AG08396 (cell line): ENCODE results near the gene CCNH.

ENCODE experiments used
- DNase-seq: peaks from one replicate; pipeline ENCODE4 v3.0.0; 2012; ENCODE audit warnings: low spot score, mixed read lengths

The CCNH gene

DNA sequence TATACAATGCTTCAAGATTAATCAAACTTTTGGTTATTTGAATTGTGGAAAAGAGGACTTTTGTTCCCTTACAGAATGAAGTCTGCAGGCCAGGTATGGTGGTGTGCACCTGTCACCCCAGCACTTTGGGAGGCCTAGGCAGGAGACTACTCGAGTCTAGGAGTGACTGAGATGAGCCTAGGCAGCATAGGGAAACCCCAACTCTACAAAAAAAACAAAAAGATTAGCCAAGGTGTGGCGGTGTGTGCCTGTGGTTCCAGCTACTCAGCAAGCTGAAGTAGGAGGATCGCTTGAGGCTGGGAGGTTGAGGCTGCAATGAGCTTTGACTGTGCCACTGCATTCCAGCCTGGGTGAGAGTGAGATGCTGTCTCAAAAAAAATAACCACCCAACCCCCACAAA lies 9.3 kb downstream of the CCNH start:
- no peak for DNase-seq

DNA sequence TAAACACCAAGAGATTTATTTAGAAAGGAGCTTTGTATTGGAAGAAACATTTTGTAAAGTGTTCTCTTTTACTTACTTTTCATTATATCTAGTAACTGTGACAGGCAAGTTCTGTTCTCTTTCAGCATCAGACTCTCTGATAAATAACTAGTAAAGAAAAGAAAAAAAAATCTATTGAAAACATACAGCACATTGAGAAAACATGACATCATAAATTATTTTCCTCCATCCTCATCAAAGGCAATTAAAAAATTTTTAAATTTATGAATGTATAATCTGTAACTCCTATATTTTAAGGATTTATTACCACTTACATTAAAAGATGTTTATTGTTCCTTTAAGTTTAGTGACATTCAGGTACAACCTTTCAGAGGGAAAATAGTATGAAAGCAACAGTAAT lies 11.1 kb downstream of the CCNH start:
- no peak for DNase-seq

DNA sequence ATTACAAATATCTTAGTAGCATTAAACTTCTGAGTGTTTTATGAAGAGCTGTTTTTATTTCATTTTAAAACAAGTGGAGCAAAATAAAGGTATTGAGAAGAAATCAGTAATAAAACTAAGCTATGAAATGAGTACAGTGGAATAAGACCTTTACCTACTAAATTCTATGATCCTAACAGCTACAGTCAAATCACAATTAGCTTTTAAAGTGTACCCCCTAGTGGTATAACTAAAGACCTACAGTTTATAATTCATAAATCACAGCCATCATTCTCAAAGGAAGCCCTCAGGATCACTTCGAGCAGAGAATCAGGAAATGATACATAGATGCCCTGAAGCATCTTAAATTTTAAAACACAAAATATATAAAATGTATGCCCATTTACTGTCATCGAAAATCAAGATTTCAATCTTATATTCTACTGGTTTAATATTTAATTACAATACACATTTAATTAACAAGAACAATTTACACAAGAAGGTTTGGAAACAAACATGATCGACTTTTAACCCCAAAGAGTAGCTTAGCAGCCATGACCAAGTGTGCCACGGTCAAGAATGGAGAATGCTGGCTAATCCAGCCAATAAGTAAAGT lies 12.3 kb downstream of the CCNH start:
- peak; percentile 10 for DNase-seq

DNA sequence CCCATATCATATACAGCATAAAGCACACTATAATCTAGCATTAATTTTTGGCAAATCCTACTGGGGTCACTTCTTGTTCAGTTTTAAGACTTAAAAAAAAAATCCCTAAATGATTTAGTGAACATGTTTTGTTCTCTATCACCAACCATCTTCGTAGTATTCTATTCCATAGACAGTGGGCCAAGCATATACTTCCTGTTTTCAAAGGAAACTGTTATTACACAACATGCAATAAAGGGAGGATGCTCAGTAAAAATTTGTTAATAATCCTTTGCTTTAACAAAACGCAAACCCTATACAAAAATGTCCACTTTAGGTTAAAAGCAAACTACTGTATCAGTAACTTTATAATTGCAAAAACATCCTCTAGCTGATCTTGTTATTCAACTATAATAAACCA lies 13.0 kb downstream of the CCNH start:
- no peak for DNase-seq

- no peak for DNase-seq
These were observed 13.6 kb downstream of the CCNH start for GRCh38 chr5:87398981-87399614.

DNA sequence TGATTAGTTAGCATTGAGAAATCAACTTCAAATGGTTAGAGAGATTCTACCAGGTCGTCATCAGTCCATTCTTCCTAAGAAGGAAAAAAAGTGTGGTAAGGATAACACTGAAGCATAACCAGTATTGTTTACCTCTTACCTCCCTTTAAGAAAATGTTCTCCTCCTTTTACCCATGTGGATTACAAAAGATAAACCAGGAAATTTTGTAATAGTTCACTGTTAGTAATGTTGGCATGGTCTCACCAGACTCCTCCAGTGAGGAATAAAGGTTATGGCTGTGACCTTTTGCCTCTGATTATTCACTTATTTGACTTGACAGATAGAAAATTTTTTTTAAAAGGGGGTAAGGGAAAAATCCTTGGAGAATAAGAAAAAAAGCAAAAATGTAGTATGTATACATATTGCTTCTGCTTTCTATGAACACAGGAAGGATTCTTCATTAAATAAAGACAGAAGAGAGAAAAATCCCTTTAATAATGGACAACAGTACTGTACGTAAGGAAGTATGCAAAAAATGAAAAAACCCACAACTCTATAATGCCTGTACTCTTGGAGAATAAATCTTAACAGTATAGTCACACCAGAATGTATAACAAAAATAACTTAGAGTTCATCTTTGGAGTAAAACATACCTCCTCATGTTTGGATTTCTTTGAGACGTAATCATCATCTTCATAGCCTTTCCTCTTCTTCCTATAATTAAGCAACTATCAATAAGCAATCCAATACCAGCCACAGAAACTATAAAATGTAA lies 18.1 kb downstream of the CCNH start:
- DNase-seq = no peak

GRCh38 chr5:87393331-87393730 lies 19.4 kb downstream of the CCNH start:
- peak; percentile 10 for DNase-seq

DNA sequence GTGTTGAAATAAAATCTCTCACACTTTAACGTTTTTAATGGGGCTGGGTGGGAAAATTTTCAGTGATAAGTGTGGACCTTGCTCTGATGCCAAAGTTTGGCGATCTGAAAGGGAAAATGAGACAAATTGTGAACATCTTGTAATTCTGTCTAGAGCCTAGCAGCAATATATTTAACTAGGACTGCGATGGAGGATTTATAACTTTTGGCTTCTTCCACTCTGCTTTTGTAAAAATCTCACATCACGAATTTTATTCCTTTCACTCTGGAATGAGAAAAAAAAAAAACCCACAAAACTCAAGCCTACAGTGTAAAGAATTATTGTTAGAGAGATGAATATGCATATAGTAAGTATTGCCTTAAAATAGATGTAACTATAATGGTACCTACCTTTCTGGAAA lies 19.9 kb downstream of the CCNH start:
- no peak for DNase-seq

- DNase-seq = no peak
These were observed 20.6 kb downstream of the CCNH start for GRCh38 chr5:87392170-87392569.

DNA sequence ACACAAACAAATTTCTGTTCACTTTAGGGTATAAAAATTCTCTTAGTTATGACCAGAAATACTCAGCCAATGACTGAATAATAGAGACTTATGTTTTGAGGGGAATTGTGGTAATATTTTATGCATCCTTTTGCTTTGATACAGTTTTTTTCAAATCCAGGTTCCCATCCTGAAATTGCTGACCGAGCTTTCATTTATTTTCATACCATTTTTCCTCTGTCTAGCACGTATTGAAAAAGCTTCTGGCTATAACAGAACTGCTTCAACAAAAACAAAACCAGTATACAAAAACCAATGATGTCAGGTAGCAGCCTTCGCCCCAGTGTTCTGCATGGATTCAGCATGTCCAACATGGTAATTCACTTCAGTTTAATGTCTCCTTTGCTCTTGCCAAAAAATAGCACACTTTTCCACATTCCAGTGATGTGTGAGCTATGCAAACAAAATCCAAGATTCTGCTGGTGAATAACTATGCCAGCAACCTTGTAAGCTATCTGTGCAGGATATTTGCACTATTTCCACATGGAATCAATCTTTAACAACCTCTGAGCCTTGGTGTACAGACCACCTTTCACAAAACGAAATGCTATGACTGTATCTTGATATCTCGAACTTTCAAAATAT lies 22.0 kb downstream of the CCNH start:
- DNase-seq = no peak

DNA sequence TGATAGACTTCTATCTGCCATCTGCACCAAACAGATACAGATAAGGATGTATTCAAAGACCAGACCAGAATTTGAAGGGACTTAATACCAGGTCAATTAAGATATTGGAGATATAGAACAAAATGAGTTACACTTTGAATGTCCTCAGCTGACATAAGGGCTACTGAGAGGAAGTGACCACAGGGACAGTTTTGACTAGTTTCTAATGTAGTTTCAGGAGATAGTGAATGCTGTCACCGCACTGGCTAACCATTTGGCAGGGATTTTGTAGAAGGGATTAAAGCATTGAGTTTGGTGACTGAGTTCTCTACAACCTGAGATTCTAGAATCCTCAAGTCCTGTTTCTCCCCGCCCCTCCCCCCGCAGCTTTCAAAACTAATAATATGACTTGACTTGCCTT lies 22.7 kb downstream of the CCNH start:
- no peak for DNase-seq

GRCh38 chr5:87389296-87390034 lies 23.3 kb downstream of the CCNH start:
- no peak for DNase-seq

GRCh38 chr5:87388129-87388528 lies 24.6 kb downstream of the CCNH start:
- DNase-seq = no peak

GRCh38 chr5:87385802-87386201 lies 26.9 kb downstream of the CCNH start:
- no peak for DNase-seq

GRCh38 chr5:87383216-87383615 lies 29.5 kb downstream of the CCNH start:
- peak; percentile 8 for DNase-seq

- DNase-seq = no peak
These were observed 30.5 kb downstream of the CCNH start for GRCh38 chr5:87382224-87382623.

GRCh38 chr5:87372705-87373104 lies 40.0 kb downstream of the CCNH start:
- no peak for DNase-seq

- DNase-seq = no peak
These were observed 43.3 kb downstream of the CCNH start for GRCh38 chr5:87369431-87369830.

DNA sequence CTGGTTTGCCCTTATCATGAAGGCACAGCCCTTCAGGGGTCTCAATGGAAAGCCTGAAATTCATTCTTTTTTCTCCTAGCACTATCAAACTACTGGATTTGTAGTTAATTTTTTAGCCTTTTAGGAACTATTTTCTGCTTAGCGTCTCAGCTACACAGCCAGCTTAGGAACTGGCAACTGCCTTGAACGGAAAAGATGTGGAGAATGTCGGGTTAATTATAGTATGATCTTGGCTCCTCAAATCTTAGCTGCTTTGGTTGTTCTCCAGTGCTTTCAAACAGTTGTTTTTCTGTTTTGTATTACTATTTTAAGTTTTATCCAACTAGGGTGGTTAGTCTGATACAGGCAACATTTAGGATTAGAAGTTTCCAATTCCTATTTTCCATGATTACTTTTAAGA lies 44.1 kb downstream of the CCNH start:
- no peak for DNase-seq

GRCh38 chr5:87367243-87367642 lies 45.5 kb downstream of the CCNH start:
- no peak for DNase-seq

DNA sequence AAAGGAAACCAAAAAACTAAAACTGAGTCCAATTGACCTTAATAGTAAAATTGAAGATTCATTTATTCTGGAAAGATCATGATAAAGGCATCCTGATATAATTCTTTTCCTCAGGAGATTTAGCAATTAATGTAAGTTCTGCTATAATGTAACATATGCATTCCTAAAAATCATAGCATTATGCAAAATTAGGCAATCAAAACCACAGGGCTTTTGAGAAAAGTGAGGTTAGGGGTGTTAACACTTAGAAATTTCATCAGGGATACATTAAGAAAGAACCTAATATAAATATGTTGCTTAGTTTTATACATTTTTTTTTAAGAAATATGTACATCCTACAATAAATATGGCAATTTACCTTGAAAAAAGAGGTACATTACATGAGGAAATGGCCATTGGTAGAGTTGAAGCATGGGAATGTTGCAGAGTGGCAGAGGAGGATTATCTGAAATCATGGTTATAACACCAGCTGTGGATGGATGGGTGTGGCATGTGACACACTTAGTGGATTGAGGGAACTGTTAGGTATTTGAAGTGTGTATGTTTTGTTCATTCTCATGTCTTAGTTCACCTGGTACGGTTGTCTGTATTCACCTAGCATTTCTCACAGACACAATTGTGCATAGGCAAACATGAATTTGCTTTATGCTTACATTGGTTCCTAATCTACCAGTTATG lies 51.1 kb downstream of the CCNH start:
- no peak for DNase-seq

- DNase-seq = no peak
These were observed 51.7 kb downstream of the CCNH start for GRCh38 chr5:87361031-87361445.
